Panc1 (cell line): ENCODE measurements around the gene USP15. TPM values are rescaled to one million over a fixed set of nuclear protein-coding genes. Genes with fewer than 3 reads are reported as not detected.

Experiments
- ATAC-seq: fragments of 200-7000 bp; cut with Tn5 transposase; 2 replicates; pipeline ENCODE4 v1.9.1; 2020; ENCODE audit warnings: mild to moderate bottlenecking, moderate library complexity
- BruUV-seq: library from RNA; stranded (reverse); fragments of 400-500 nt; replicated peaks from 2 replicates; lab custom pipeline; 2021; lab: Mats Ljungman, UMichigan
- CTCF ChIA-PET: fragments of 300-600 bp; sonication (Branson Sonifier 250); formaldehyde crosslinking; loops from one replicate; lab custom pipeline; 2022; ENCODE audit warnings: antibody characterized with exemption; lab: Charles Lee
- POLR2A ChIA-PET: fragments of 300-600 bp; sonication (Branson Sonifier 250); formaldehyde crosslinking; loops from one replicate; lab custom pipeline; 2022; ENCODE audit warnings: antibody characterized with exemption; lab: Charles Lee
- DNase-seq: peaks from one replicate; pipeline ENCODE4 v3.0.0-alpha.2; 2010; ENCODE audit warnings: low read depth, low spot score
- H3K27ac ChIP-seq: 2 replicates; pipeline ENCODE4 v1.5.1; 2011; ENCODE audit warnings: mild to moderate bottlenecking, low read length, inconsistent platforms
- H3K27me3 ChIP-seq: fragments of 200-500 bp; sonication (Bioruptor generic); 2 replicates; pipeline ENCODE4 v1.6.0; 2014; ENCODE audit warnings: low read length, inconsistent platforms; ENCODE audit not compliant: control insufficient read depth, insufficient read depth
- H3K36me3 ChIP-seq: fragments of 200-500 bp; sonication (Bioruptor generic); 2 replicates; pipeline ENCODE4 v1.5.1; 2014; ENCODE audit warnings: inconsistent platforms, mild to moderate bottlenecking, low read length, moderate library complexity; ENCODE audit not compliant: control insufficient read depth, insufficient read depth
- H3K4me1 ChIP-seq: 2 replicates; pipeline ENCODE4 v1.5.1; 2011; ENCODE audit warnings: inconsistent platforms, mild to moderate bottlenecking, low read length, moderate library complexity; ENCODE audit not compliant: control insufficient read depth, insufficient read depth
- H3K4me3 ChIP-seq, 2 experiments: 2 replicates each; pipeline ENCODE4 v1.5.1; 2011 to 2012; ENCODE audit warnings: low read depth in 2 of 2, low read length in 2 of 2, mild to moderate bottlenecking in 2 of 2, inconsistent platforms in 1 of 2, moderate library complexity in 1 of 2
- H3K9me3 ChIP-seq: fragments of 200-500 bp; sonication (Bioruptor generic); 2 replicates; pipeline ENCODE4 v1.5.1; 2014; ENCODE audit warnings: low read depth, mild to moderate bottlenecking, inconsistent platforms, low read length, moderate library complexity; ENCODE audit not compliant: control insufficient read depth, insufficient read depth
- CTCF ChIP-seq: fragments of 450-650 bp; IDR thresholded peaks from 2 replicates; pipeline ENCODE4 v1.5.1; 2017; ENCODE audit warnings: mild to moderate bottlenecking
- POLR2AphosphoS5 ChIP-seq: IDR thresholded peaks from 2 replicates; pipeline ENCODE4 v1.6.1; 2012; ENCODE audit warnings: mild to moderate bottlenecking, low read depth, low read length, moderate library complexity
- REST ChIP-seq, 2 experiments: IDR thresholded peaks; 2 replicates each; pipeline ENCODE4 v1.6.1; 2011 to 2012; ENCODE audit warnings: low read depth in 2 of 2, control low read depth in 1 of 2, low read length in 1 of 2, mild to moderate bottlenecking in 1 of 2, moderate library complexity in 1 of 2; ENCODE audit not compliant: insufficient read depth in 1 of 2
- SIN3A ChIP-seq: IDR thresholded peaks from 2 replicates; pipeline ENCODE4 v1.6.1; 2012; ENCODE audit warnings: low read depth, mild to moderate bottlenecking, low read length, moderate library complexity, borderline replicate concordance; ENCODE audit not compliant: insufficient read depth
- TCF7L2 ChIP-seq: IDR thresholded peaks from 2 replicates; pipeline ENCODE4 v1.6.1; 2011; ENCODE audit warnings: mild to moderate bottlenecking, low read depth, low read length, inconsistent platforms
- in situ Hi-C: cut with HindIII; loops from 2 replicates; pipeline ENCODE4 v1.10.0; 2016; ENCODE audit warnings: low sequenced_read_pairs, low pct_unique_long_range_greater_than_20kb
- intact Hi-C: fragments of 100-400 bp; cut with micrococcal nuclease; formaldehyde crosslinking; loops from one replicate; pipeline ENCODE4 v1.10.0; 2022; ENCODE audit not compliant: unreplicated experiment
- total RNA-seq: library from RNA; stranded (reverse); gene quantifications from one replicate; pipeline ENCODE4 v1.2.1, GENCODE V29; 2021; ENCODE audit not compliant: unreplicated experiment

USP15 gene
- total RNA-seq, 1 experiment from 2014 or later: 35.4 TPM

GRCh38 chr12:62273724-62274380, 13.6 kb downstream of the USP15 start:
- ATAC-seq (no peak), DNase-seq (no peak)
- BruUV-seq: no TSS peak
- Histone ChIP-seq H3K36me3 (no peaks in the 10 kb centered on the region), H3K27ac (no peak overlapping the region), H3K4me3 (no peak overlapping the region), H3K4me1 (peaks cover 6% of the 10 kb centered on the region; the same call in 1 of the 2 replicates), H3K27me3 (no peaks in the 10 kb centered on the region), H3K9me3 (no peaks in the 10 kb centered on the region)
- CTCF ChIA-PET: no interaction called here
- POLR2A ChIA-PET: interaction anchor here (0.7 kb wide), 1 partner anchor 330 kb away, joined by 3 read pairs; no protein-coding TSS in a partner anchor
- in situ Hi-C loops: no loop called here
- intact Hi-C loops: no loop called here
- TF ChIP-seq SIN3A (no peak), REST (IDR thresholded peaks at IDR 0.05; ENCODE audit: insufficient read depth in 1 of 2, low read depth in 2 of 2, low read length in 1 of 2) (no peak), TCF7L2 (no peak), POLR2AphosphoS5 (no peak), CTCF (no peak)

- peaks cover 4% of the 10 kb centered on the region; the same call in 1 of the 2 replicates for H3K4me1 ChIP-seq
- intact Hi-C loops (no loop called here), in situ Hi-C loops (no loop called here)
- no TSS peak for BruUV-seq
- no peaks in the 10 kb centered on the region for H3K27me3 ChIP-seq
- TF ChIP-seq POLR2AphosphoS5 (no peak), SIN3A (no peak), CTCF (no peak), REST (IDR thresholded peaks at IDR 0.05; ENCODE audit: insufficient read depth in 1 of 2, low read depth in 2 of 2, low read length in 1 of 2) (no peak), TCF7L2 (no peak)
- ChIA-PET POLR2A (no interaction called here), CTCF (interaction anchor here (0.6 kb wide), 1 partner anchor 869 kb away, joined by 4 read pairs; no protein-coding TSS in a partner anchor)
- no peak for DNase-seq
- no peaks in the 10 kb centered on the region for H3K9me3 ChIP-seq
- H3K36me3 ChIP-seq: no peaks in the 10 kb centered on the region
- ATAC-seq: no peak
- H3K27ac ChIP-seq: no peak overlapping the region
- no peak overlapping the region for H3K4me3 ChIP-seq
These were observed 17.8 kb downstream of the USP15 start for GRCh38 chr12:62278022-62278421.
